ENCODE measurements around the gene TRMT1. TPM values are rescaled to one million over a fixed set of nuclear protein-coding genes. Genes with fewer than 3 reads are reported as not detected.

Gene TRMT1
- total and polyA plus RNA-seq, 2 of the 8 experiments (the other 6 are each of a cell fraction or from before 2014, with no cell fraction given): 77.4 to 99.3 TPM

DNA sequence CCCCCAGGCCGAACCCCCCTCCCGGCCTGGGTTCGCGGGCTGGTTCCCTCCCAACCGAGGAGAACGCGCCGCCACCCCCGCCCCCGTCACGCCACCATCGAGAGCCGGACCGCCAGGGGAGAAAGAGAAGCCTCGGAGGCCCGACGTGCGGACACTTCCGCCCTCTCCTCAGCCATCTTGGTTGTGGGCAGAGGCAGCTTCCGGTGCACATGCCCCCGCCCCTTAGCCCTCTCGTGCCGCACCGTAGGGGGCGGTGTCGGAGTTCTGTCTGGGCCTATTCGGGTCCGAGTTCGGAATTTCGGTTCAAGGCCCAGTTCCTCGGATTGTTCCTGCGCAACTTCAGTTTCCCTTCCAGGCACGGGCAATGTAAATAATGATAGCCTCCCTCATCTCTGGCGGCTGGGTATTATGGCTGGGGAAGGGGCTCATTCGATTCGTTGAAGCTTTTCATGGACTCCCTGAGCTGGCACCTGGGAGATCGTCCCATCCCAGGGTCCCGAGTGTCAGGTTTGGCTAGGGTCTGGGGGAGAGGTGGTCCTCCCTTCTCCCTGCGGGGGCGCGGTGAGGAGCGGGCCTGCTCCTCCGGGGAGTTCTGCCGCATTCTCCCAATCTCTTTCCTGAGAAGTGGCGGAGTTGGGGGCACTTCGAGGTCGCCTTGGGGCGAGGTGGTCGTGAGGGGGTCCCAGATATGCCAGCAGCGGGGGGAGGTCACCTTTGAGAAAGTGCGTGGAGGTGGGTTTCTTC lies 33.8 kb upstream of the TRMT1 start, which contains the start of the genes IER2 and STX10 (continued):
- TF ChIP-seq, protein P1, sequence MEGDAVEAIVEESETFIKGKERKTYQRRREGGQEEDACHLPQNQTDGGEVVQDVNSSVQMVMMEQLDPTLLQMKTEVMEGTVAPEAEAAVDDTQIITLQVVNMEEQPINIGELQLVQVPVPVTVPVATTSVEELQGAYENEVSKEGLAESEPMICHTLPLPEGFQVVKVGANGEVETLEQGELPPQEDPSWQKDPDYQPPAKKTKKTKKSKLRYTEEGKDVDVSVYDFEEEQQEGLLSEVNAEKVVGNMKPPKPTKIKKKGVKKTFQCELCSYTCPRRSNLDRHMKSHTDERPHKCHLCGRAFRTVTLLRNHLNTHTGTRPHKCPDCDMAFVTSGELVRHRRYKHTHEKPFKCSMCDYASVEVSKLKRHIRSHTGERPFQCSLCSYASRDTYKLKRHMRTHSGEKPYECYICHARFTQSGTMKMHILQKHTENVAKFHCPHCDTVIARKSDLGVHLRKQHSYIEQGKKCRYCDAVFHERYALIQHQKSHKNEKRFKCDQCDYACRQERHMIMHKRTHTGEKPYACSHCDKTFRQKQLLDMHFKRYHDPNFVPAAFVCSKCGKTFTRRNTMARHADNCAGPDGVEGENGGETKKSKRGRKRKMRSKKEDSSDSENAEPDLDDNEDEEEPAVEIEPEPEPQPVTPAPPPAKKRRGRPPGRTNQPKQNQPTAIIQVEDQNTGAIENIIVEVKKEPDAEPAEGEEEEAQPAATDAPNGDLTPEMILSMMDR (IDR thresholded peaks at IDR 0.05; ENCODE audit: control extremely low read depth in 1 of 3, insufficient read depth in 1 of 3, low read depth in 1 of 3, low read length in 3 of 3): peak in 1 of 3 experiments; percentile 33; a peak in 2 of 4 replicates
- TF ChIP-seq RAD21 (IDR thresholded peaks at IDR 0.05 in 1 of 2, conservative IDR thresholded peaks at IDR 0.05 in 1 of 2; ENCODE audit: low read depth in 2 of 2, low read length in 2 of 2) (peak; percentile 12 to 18; a peak in 2 of 4 replicates), PHF8 (conservative IDR thresholded peaks at IDR 0.05; ENCODE audit: low read depth, low read length) (peak; percentile 52; the same call in 1 of the 2 replicates), BRCA1 (IDR thresholded peaks at IDR 0.05; ENCODE audit: low read depth, low read length) (no peak), TAF1 (IDR thresholded peaks at IDR 0.05; ENCODE audit: low read depth, low read length) (peak; percentile 78), CREB1 (IDR thresholded peaks at IDR 0.05) (peak; percentile 49), HDAC6 (IDR thresholded peaks at IDR 0.05; ENCODE audit: low read depth, low read length) (no peak), KDM4A (IDR thresholded peaks at IDR 0.05; ENCODE audit: low read depth, low read length, severe bottlenecking) (peak; percentile 21), EP300 (IDR thresholded peaks at IDR 0.05; ENCODE audit: borderline replicate concordance in 1 of 2, low read depth in 2 of 2, low read length in 2 of 2) (peak in 1 of 2 experiments; percentile 43; a peak in 1 of 3 replicates), POU5F1 (IDR thresholded peaks at IDR 0.05; ENCODE audit: low read depth, low read length) (no peak), SRF (IDR thresholded peaks at IDR 0.05; ENCODE audit: low read depth, low read length) (no peak), GABPA (IDR thresholded peaks at IDR 0.05; ENCODE audit: borderline replicate concordance, insufficient read depth, low read length) (peak; percentile 95), EGR1 (IDR thresholded peaks at IDR 0.05; ENCODE audit: borderline replicate concordance, low read depth, low read length) (peak; percentile 56; the same call in 1 of the 2 replicates), JUN (IDR thresholded peaks at IDR 0.05; ENCODE audit: low read depth, low read length) (no peak), TCF12 (IDR thresholded peaks at IDR 0.05; ENCODE audit: low read depth, low read length) (no peak), TBP (IDR thresholded peaks at IDR 0.05; ENCODE audit: low read depth, low read length) (peak; percentile 70; the same call in 1 of the 2 replicates), CTBP2 (IDR thresholded peaks at IDR 0.05; ENCODE audit: borderline replicate concordance, insufficient read depth, insufficient read length, low read length) (no peak), TAF7 (optimal IDR thresholded peaks at IDR 0.05; ENCODE audit: borderline replicate concordance, low read depth, low read length) (peak; percentile 30), SAP30 (IDR thresholded peaks at IDR 0.05; ENCODE audit: insufficient read depth, insufficient replicate concordance, low read length) (peak; percentile 50)
- TF ChIP-seq, protein P2, sequence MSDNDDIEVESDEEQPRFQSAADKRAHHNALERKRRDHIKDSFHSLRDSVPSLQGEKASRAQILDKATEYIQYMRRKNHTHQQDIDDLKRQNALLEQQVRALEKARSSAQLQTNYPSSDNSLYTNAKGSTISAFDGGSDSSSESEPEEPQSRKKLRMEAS (IDR thresholded peaks at IDR 0.05): peak; percentile 81

Measured in H1 (cell line).